Embryonic facial prominence (tissue), 1 donor: ENCODE data around the gene SLC46A1.
"Not testable (repeated sequence)": the region's sequence is repeated elsewhere in the genome, so short reads cannot be mapped to it uniquely, and the experiment has no call there.

Source experiments
- DNase-seq: peaks from one replicate; pipeline ENCODE4 v3.0.0-alpha.2; 2016; ENCODE audit errors: extremely low spot score

SLC46A1 gene

DNA sequence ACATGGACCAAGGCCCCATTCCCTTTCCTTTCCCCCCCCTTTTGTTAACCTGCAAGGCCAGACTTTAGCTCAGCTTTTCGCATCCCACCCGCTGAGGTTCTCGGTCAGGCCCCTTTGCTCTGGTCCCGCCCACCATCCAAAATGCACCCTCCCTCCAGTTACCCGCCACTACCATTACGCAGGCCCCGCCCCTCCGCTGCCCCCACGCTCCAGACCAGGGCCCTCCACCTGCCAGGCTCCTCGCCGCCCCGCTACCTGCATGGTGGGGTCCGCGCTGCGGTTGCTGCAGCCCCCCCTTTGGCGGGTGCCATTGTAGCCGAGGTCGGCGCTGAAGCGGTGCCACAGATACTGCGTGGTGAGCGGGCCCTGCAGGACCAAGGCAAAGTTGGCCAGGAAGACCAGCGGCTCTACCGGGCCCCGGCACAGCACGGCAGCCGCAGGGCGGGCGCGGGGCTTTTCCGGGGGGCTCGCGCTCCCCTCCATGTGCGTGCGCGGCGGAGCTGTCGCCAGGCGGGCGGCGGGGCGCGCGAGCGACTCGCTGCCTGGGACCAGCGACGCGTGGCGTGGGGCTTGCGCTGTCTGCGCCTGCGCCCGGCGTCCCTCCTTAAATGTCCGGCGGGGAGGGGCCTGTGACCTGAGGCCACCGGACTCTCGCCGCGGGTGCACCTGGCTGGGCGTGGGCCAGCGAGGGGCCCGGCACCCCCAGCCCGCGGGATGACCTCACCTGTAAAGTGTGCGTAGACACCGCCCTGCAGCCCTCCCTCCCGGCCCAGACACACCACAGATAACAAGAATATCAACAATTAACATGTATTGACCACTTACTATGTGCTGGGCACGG is at the start of gene SLC46A1:
Gene SLC46A1, minus strand, starts transcription at position 581 of the 841 bp plus-strand sequence. Its CDS starts 98 bp downstream, at position 483.
- no peak for DNase-seq

DNA sequence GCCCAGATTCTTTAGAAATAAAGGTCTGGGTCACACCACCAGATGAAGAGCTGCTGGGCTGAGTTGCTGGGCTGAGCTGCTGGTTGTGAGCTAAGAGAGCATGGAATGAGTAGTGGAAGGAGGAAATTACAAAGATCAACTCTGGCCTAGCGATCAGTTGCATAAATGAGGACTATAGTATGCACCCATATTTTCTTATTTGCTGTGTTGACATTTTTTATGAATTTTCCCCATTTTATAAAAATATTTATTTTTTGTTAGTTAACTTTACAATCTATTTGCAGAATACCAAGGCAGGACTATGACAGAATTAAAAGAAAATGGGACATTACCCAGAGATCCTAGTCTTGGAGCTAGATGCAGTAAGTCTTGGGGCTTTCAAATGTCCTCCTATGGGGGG is 43.8 kb upstream of the SLC46A1 start:
- DNase-seq = no peak

DNA sequence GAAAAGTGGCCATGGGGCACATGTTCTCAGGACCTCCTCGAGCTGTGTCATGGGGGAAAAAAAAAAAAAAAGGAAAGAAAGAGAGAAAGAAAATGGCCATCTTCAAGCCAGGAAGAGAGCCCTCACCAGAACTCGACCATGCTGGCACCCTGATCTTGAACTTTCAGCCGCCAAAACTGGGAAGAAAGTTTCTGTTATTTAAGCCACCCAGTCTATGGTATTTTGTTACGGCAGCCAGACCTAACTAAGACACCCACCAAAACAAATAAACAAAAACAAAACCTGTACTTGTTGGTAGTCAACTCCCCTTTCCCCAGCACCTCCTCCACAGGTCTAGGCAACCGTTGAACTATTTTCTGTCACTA is 41.4 kb upstream of the SLC46A1 start:
- no peak for DNase-seq

DNA sequence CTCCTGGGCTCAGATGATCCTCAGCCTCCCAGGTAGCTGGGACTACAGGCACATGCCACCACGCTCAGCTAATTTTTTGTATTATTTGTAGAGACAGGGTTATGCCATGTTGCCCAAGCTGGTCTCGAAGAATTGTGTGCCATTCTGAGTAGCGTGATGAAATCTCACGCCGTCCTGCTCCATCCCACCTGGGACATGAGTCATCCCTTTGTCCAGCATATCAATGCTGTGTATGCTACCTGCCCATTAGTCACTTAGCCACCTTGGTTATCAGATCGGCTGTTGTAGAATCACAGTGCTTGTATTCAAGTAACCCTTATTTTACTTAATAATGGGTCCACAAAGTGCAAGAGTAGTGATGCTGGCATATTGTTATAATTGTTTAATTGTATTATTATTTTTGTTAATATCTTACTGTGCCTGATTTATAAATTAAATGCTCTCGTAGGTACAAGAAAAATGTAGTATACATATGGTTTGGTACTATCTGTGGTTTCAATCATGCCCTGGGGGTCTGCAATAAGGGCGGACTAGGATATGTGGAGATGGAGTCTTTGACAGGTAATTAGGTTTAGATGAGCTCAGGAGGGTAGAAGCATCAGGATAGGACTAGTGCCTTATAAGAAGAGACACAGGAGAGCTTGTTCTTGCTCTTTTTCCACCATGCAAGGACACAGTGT is 40.8 kb upstream of the SLC46A1 start:
- DNase-seq = no peak

DNA sequence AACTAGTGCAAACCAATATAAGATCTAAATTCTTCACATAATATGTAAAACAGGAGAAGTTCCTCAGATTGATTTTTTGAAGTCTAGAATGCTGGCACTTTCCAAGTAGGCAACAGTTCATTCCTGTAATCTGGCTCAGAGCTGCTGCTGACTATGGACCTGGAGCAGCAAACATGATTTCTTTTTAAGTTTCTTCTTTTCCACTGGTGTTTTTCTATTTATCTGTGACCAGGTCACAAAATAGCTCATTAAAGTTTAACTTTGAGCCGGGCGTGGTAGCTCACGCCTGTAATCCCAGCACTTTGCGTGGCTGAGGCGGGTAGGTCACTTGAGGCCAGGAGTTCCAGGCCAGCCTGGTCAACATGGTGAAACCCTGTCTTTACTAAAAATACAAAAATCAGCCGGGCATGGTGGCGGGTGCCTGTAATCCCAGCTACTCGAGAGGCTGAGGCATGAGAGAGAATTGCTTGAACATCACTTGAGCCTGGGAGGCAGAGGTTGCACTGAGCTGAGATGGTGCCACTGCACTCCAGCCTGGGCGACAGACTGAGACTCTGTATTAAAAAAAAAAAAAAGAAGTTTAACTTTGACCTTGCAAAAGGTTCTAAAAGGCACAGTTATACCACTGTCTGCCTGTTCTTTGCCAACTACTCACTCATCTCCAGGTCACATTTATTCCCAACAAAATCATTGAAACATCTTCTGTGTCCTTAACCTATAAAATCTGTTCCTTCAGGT is 38.1 kb upstream of the SLC46A1 start:
- no peak for DNase-seq

DNA sequence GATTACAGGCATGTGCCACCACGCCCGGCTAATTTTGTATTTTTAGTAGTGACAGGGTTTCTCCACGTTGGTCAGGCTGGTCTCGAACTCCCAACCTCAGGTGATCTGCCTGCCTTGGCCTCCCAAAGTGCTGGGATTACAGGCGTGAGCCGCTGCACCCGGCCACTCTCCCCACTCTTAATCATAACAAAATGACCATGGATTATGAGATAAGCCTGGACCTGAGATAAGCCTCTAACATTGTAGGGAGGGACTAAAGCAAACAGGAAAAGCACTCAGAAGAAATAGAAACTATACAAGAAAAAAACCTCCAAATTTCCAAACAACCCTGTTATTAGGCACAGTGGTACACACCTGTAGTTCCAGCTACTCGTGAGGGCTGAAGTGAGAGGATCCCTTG is 28.3 kb upstream of the SLC46A1 start:
- DNase-seq = not testable (repeated sequence)

DNA sequence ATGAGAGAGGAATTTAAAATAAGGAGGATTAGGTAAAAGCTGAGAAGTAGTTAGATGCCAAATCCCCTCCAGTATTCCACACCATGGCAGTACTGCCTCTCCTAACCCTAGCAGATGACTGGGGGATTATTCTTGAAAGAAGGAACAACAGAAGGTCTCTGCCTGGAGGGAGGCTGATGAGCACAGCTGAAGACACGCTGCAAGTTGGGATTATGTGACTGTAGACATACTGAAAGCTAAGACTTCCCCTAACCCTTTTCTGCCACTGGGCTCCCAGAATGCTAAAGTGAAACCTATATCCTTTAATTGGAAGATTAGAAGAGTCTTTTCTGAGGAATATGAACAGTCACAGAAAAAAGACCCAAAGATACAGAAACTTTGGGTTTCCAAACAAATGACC is 27.7 kb upstream of the SLC46A1 start:
- no peak for DNase-seq

DNA sequence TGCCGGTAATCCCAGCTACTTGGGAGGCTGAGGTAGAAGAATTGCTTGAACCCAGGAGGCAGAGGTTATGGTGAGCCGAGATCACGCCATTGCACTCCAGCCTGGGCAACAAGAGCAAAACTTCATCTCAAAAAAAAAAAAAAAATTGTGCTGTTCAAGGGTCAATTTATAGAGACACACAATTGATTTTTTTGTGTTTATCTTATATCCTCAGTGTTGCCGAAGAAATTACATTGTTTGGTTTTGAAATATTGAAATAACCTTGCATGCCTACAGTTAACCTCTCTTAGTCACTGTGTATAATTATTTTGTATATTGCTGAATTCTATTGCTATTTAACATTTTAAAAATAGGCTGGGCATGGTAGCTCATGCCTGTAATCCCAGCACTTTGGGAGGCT is 22.0 kb upstream of the SLC46A1 start:
- not testable (repeated sequence) for DNase-seq

DNA sequence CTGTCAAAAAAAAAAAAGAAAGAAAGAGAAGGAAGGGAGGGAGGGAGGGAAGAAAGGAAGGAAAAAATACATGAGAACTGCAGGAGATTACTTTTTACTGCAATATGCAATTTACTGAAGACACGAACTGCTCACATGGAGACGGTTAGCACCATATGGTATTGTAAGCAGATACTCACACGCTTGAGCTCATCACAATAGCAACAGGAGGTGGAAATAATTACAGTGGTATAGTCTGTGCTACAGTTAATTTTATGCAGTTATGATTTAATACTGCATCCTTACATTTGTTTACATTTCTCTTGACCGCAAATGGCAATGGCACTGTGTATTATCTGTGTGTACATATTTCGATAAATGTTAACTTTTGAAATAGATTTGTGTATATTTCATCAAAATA is 21.4 kb upstream of the SLC46A1 start:
- DNase-seq = no peak

DNA sequence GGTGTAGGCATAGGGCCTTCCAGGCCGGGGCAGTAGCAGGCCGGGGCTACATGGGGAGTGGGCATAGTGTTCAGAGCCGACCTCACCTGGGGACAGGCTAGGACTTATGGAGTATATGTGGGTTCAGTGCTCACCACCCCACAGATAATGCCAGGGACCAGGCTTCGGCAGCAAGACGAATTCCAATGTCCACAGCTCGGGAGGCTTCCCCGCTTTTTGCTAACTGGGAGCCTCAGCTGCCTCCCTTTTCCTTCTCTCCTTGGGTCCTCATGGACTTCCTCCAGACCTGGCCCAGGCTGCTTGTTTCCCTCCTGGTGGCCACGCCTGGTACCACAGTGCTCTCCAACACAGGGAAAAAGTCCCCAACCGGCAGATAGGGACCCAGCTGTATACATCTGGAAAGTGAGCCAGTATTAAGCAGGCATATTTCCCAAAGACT is 20.1 kb upstream of the SLC46A1 start:
- no peak for DNase-seq

DNA sequence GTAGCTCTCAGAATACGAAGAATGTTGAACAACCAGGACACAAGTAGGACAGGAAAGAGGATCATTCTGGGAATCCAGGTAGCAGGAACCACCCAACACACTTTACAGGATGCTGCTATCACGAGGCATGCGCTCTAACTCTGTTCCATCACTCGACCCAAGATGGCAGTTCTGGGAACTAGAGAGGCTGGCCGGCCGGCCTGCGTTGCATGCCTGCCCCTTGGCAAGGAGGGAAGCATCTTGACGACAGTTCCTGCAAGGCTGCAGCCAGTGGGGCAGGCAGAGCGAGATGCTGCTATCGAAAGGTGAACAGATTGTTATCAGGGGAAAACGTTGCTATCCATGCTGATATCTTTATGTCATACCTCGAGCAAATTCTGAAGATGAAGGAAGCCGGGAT is 19.2 kb upstream of the SLC46A1 start:
- no peak for DNase-seq

DNA sequence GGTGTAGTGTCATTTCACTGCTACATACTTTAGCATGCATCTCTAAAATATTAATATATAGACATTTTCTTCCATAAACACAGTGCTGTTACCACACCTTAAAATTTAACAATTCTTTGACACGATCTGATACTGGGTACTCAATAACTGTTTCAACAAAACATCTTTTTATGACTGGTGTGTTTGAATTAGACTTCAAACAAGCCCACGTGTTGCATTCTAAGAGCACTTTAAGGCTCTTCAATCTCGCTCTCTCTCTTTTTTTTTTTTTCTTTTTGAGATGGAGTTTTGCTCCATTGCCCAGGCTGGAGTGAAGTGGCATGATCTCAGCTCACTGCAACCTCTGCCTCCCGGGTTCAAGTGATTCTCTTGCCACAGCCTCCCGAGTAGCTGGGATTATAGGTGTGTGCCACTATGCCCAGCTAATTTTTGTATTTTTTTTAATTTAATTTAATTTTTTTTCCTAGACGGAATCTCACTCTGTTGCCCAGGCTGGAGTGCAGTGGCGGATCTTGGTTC is 15.8 kb upstream of the SLC46A1 start:
- DNase-seq = no peak

DNA sequence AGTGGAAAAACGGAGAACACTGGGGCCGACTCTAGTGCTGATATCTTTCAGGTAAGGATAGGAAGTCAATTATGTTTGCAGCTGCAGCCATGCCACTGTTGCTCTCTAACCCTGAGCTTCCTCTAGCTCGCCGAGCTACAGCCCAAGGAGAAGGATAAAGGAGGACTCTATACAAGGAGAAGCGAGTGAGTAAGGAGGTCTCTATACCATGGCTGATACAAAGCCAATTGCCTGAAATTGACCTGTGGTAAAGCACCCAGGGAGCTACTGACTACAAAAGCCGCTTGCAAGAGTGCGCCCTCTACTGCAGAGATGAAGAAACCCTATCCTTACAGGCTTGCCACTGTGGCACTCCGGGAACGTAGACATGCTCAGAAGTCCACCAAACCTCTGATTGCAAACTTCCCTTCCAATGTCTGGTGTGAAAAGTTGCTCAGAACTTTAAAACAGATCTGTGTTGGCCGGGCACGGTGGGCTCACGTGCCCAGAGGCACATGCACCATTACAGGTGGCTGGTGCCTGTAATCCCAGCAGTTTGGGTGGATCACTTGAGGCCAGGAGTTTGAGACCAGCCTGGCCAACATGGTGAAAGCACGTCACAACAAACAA is 10.8 kb upstream of the SLC46A1 start:
- no peak for DNase-seq

DNA sequence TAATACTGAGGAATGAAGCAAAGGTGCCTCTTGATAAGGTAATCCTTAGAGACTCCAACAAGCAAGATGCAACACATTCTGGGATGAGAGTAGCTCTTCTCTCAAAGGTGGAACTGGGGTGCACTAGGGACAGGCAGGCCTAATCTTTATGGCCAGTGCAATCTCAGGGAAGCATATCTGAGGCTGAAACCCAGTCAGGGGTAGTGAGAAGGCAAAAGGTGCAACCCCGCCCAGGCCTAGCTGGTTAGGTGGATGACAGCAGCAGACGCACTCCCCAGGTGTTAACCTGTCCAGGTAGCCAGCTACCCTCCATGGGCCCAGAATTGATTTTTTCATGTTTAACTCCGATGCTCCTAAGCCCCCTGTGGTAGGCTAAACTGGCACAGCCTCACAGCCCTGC is 9.9 kb upstream of the SLC46A1 start:
- DNase-seq = no peak

DNA sequence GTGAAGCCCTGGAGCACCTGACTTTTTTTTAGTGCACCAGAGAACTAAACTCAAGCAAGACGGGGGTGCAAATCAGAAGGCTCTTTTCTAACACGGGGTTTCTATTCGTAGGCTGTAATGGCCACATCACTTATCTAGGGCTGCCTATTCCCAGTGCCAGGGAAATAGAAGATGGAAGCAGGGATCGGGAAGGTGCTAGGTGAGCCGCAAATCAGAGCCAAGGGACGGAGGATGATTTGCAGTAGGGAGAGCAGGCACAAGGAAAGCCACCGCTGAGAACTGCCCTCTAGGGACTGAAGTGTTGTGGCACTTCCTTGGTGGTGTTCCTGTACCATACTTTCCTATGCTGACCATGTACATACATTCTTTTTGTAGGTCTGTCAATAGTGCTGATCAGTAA is 7.8 kb upstream of the SLC46A1 start:
- no peak for DNase-seq

DNA sequence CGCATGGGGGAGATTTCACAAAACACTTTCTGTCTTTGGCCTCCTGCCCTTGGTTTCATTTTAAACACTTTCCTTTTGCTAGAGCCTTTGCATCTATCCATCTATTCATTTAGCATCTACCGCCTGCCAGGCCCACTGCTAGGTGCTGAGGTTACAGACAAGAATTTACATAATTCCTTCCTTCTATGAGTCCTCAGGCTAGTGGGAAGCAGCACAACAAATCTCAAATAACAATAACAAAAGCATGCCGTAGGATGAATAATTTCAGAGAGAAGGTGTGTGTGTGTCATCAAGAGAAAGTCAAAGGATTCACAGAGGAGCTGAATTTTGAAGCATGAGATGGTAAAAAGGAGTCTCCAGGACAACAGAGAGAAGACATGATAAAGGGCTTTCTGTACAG is 6.1 kb upstream of the SLC46A1 start:
- DNase-seq = no peak

DNA sequence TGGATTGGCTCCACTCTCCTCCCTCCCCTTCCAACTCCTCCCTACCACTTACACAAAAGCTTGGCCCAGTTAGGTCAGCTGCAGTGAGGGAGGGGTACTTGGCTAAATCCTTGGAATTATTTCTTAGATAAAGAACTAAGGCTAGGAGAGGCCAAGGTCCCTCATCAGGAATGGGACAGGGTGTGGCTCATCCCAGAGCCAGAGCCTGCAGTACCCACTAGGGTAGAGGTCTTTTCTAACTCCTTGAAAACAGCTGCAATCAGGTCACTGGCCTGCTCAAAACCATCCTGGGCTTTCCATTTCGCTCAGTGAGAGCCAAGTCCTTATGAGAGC is 1.9 kb upstream of the SLC46A1 start:
- DNase-seq = no peak

DNA sequence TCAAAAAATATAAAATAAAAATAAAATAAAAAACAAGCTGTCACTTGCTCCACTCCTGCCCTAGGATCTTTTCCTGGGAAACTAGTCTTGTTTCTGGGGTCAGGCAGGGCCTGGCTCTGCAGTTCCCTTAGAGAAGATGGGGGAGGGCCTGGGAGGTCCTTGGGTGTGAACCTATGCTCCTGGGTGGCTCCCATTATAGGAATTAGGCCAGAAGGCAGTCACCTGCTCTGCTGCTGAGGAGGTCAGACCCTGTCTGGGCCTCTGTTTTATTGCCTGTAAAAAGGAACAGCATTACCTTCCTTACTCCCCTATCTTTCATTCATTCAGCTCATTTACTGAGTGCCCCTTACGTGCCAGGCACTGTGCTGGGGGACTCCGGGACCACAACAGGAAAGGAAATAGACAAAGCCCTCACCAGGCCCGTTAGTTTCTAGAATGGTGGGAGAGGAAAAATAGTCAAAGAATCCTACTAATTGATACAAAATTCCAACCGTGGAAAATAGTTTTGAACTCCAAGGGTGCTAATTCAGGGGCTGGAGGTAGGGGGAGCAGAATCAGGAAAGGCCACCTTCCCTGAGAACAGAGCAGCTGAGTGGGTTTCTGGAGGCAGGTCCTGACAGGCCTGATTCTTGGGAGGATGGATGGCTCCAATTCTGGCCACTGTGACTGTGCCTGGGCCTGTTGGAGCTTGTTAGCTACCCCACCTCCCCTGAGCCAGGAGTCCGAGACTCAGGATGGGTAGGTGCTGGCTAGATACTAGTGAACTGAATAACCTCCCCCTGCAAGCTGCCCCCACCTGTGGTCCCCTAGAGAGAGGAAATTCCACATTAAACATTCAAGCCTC is 1.3 kb upstream of the SLC46A1 start:
- DNase-seq = no peak

DNA sequence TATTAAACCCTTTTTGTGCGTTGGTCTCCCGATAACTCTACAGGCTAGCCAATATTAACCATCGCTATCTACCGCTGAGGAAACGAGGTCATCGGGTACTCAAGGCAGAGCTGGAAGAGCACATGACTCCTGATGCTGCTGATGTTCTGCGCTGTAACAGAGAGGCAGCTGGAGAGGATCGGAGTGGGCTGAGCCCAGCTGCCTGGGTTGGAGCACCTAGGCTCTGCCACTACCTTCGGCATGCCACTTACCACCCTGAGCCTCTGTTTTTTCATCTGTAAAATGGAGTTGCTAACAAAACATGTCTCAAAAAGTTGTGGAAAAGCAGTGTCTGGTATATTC is 432 bp upstream of the SLC46A1 start:
- no peak for DNase-seq

DNA sequence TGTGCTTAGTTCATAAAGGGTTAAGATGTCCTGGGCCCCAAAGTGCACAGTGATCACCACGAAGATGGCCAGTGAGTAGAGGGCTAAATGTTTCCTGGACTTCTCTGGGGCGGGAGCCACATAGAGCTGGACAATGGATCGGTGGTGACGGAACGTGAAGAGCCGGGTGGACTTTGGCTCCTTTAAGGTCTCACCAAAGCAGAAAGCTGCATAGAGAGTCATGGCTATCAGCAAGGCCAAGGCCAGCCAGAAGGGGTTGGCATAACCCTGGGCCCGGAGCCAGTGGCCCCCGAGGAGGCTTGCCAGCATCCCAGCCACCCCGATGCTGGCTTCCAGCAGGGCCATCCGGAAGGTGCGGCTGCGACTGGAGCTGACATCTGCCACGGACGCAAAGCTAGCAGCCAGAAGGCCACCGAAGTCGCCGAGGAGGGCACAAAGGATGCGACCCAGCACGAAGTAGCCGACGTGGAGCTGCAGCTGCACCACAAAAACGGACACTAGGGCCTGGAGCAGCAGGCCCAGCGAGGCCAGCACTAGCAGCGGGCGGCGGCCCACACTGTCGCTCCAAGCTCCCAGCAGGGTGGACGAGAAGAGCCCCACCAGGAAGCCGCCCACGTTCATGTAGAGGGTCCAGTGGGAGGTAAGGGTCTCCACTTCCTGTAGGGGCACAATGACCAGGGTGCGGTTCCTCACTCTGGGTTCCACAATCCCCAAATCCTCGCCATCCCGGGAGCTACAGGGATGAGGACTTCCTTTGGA is 1.0 kb downstream of the SLC46A1 start:
- no peak for DNase-seq

DNA sequence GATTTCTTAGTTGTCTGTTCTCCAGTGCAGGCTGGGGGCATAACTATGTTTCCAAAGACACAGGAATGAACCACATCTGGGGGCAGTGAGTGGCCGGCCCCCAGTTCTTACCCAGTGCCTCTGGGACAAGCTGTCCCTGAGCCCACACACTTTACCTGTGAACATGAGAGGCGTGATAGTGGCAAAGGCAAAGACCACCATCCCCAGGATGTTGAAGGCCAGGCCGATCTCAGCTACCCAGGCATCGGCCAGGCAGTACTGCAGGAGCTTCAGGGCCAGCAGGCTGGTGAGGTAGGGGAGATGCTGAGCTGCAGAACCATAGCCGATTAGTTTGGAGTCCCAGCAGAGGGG is 1.6 kb downstream of the SLC46A1 start:
- DNase-seq = no peak
